Stimulated activated naive CD8-positive, alpha-beta T cell treated with anti-CD3 and anti-CD28 coated beads, Interleukin-15, amount 100 ng/mL, for 72 hours (primary cell): ENCODE data around the gene KCNQ1.
A peak's percentile ranks its signal among the peaks of the same experiment; 100 is the strongest.

Experiments
- ATAC-seq: fragments of 150-1000 bp; cut with Tn5 transposase; 2 replicates; pipeline ENCODE4 v1.10.0; 2021; ENCODE audit warnings: mild to moderate bottlenecking, moderate library complexity
- DNase-seq, 2 donors: peaks; one replicate each; pipeline ENCODE4 v3.0.0; 2021 to 2022
- H3K27ac Mint-ChIP-seq, 2 donors: one replicate each; pipeline ENCODE4 v1.8.0; 2022; ENCODE audit warnings: mild to moderate bottlenecking in 2 of 2, mixed read lengths in 2 of 2, moderate library complexity in 2 of 2
- H3K27me3 Mint-ChIP-seq: one replicate; pipeline ENCODE4 v1.8.0; 2022; ENCODE audit warnings: mixed read lengths
- H3K4me1 Mint-ChIP-seq: one replicate; pipeline ENCODE4 v1.8.0; 2022; ENCODE audit warnings: mild to moderate bottlenecking, mixed read lengths
- H3K4me3 Mint-ChIP-seq, 2 donors: one replicate each; pipeline ENCODE4 v1.8.0; 2022; ENCODE audit warnings: mild to moderate bottlenecking in 2 of 2, mixed read lengths in 2 of 2, moderate library complexity in 1 of 2
- H3K9me3 Mint-ChIP-seq, 2 donors: one replicate each; pipeline ENCODE4 v1.8.0; 2022; ENCODE audit warnings: mixed read lengths in 2 of 2

Gene KCNQ1

DNA sequence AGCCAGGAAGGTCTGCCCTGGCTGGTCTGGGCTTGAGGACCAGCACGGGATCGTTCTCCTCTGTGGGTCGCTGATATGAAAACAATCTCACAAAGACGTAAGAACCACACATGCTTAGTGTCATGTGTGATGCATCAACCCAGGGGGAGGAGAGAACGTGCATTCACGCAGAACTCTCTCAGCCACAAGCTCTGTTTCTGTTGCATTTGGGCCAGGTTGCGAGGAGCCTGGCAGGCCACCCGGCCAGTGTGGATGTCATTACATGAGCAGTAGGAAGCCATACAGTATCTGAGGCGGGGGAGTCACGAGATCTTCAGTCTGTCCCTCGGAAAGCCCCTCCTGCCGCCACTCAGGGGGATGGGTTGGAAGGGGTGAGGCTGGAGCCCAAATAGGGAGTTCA is 308.1 kb downstream of the KCNQ1 start:
- Mint-ChIP-seq H3K27me3 (no peaks in the 10 kb centered on the region), H3K9me3 (peaks cover 0 to 15% of the 10 kb centered on the region in 2 donors), H3K4me3 (no peak overlapping the region), H3K4me1 (no peaks in the 10 kb centered on the region), H3K27ac (no peak overlapping the region)
- ATAC-seq (no peak), DNase-seq (no peak)

DNA sequence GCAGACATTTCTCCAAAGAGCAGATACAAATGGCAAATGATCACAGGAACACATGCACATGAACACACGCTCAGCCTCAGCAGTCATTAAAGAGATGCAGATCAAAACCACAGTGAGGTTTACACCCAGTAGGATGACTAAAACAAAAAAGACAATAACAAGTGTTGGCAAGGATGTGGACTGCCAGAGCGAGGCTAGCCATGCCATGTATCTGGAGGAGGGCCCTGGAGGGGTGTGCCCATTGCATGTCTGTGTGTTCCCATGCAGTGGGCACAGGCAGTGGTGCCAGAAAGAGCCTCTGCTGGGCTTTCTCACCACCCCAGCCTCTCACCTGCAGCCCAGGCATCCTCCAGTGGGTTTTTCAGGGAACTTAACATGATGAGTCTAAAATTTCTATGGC is 309.2 kb downstream of the KCNQ1 start:
- Mint-ChIP-seq H3K27ac (no peak overlapping the region), H3K9me3 (peaks cover 0 to 15% of the 10 kb centered on the region in 2 donors)
- ATAC-seq: no peak

DNA sequence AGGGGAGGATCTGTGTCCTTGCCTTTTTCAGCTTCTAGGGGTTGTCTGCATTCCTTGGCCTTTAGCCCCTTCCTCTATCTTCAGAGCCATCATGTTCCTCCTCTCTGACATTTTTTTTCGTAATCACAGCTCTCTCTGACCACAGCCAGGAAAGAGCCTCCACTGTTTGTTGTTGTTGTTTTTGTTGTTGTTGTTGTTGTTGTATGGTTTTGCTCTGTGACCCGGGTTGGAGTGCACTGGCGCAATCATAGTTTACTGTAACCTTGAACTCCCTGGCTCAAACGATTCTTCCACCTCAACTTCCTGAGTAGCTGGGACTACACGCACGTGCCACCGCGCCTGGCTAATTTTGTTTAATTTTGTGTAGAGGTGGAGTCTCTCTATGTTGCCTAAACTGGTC is 310.3 kb downstream of the KCNQ1 start:
- Mint-ChIP-seq H3K4me3 (no peak overlapping the region), H3K9me3 (peaks cover 0 to 15% of the 10 kb centered on the region in 2 donors), H3K4me1 (no peaks in the 10 kb centered on the region), H3K27ac (no peak overlapping the region), H3K27me3 (no peaks in the 10 kb centered on the region)
- DNase-seq (no peak), ATAC-seq (no peak)

More for the DNA sequence above, 309.2 kb downstream of the KCNQ1 start:
- Mint-ChIP-seq H3K4me3 (no peak overlapping the region), H3K27me3 (no peaks in the 10 kb centered on the region), H3K4me1 (no peaks in the 10 kb centered on the region)
- DNase-seq: no peak

DNA sequence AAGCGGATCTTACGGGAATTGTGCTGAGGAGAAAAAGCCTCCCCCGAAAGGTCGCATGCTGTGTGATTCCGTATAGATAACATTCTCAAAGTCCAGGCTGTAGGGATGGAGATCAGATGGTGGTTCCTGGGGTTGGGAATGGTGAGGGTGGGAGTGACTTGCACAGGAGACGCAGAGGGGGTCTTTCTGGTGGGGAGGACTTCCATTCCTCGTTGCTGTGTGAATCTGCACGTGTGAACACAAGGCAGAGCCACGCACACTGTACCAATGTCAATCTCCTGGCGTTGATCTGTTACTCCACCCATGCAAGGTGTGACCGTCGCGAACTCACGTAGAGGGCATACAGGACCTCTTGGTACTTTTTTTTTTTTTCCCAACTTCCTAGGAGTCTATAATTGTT is 313.9 kb downstream of the KCNQ1 start:
- Mint-ChIP-seq H3K9me3 (peaks cover 0 to 10% of the 10 kb centered on the region in 2 donors), H3K27me3 (no peaks in the 10 kb centered on the region), H3K4me3 (no peak overlapping the region), H3K27ac (no peak overlapping the region), H3K4me1 (no peaks in the 10 kb centered on the region)
- ATAC-seq (no peak), DNase-seq (peak in 1 of 2 donors; percentile 2)

DNA sequence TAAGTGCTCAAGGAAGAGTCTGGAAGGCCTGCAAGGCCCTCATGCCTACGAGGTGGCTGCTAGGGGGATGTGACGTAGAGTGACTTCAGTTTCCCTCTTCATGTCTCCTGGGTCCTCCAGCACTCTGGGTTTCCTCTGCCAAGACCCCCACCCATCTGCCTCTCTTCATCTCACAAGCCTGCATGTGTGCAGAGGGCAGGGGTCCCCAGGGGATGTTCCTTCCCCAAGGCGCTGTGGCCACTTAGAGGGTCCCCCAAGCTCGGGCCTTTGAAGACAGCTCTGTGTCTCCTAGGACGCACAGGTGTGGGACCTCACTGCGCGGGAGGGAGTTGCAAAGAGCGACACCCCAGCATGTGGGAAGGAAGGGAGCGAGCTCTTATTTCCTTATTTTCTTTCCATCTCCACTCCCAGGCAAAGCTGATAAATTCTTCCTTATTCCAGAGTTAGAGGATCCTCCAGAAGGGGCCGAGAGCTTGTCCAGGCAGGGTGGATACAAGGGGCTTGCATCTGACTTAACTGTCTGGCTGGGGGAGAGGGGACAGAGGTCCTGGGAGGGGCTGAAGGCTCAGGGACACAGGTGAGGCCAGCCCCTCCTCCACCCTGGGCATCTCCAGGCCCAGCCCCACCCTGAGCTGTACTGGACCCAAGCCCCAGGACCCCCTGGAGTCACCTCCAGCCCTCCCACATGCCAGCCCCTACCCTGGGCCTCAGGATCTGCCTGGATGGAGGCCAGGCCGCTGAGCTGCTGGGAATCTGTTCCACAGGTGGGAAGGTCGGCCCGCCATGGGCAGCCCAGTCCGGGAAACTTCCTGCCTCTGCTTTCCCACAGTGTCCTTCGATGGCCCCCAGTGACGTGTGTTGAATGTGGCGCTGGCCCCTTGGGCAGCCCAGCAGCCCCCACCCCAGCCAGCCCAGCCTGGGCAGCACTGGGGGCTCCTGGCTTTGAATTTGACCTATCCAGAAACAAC is 314.7 kb downstream of the KCNQ1 start:
- peak in 1 of 2 donors; percentile 4 for DNase-seq

DNA sequence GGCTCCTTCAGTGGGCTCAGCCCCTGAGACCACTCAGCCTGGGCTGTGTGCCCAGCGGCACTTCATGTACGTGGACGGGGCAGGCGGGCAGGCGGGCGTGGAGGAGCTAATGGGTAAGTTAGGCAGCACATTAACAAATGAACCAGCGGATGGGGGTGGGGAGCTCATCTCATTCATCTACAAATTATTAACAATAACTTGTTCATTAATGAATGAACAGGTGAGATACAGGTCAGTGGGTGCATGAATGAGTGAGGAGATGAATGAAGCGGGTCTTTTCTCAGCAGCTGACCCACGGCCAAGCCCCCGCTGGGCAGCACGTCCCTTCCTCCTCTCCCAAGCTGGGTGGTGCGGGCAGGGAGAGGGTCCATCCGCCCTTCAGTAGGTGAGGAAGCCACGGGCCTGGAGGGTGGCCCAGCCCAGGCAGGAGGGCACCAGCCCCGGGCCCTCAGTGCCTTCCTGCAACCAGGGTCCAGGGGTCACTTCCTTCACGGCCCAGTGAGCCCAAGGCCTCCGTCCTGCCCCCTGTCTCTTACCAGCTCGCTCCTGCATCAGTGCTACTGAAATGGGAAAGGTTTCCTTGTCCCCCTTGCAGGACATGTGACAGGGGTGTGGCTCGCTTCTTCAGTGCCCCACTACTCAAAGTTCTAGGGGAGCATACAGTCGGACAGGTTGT is 315.5 kb downstream of the KCNQ1 start:
- Mint-ChIP-seq H3K27ac (no peak overlapping the region), H3K4me1 (no peaks in the 10 kb centered on the region), H3K27me3 (no peaks in the 10 kb centered on the region), H3K4me3 (no peak overlapping the region), H3K9me3 (peaks cover 0 to 1% of the 10 kb centered on the region in 2 donors)
- ATAC-seq: no peak
- peak in 1 of 2 donors; percentile 2 for DNase-seq

More for the DNA sequence above, 314.7 kb downstream of the KCNQ1 start:
- ATAC-seq: no peak
- no peak overlapping the region for H3K4me3 Mint-ChIP-seq
- H3K9me3 Mint-ChIP-seq: peaks cover 0 to 7% of the 10 kb centered on the region in 2 donors
- no peaks in the 10 kb centered on the region for H3K4me1 Mint-ChIP-seq
- no peak overlapping the region for H3K27ac Mint-ChIP-seq
- H3K27me3 Mint-ChIP-seq: no peaks in the 10 kb centered on the region

DNA sequence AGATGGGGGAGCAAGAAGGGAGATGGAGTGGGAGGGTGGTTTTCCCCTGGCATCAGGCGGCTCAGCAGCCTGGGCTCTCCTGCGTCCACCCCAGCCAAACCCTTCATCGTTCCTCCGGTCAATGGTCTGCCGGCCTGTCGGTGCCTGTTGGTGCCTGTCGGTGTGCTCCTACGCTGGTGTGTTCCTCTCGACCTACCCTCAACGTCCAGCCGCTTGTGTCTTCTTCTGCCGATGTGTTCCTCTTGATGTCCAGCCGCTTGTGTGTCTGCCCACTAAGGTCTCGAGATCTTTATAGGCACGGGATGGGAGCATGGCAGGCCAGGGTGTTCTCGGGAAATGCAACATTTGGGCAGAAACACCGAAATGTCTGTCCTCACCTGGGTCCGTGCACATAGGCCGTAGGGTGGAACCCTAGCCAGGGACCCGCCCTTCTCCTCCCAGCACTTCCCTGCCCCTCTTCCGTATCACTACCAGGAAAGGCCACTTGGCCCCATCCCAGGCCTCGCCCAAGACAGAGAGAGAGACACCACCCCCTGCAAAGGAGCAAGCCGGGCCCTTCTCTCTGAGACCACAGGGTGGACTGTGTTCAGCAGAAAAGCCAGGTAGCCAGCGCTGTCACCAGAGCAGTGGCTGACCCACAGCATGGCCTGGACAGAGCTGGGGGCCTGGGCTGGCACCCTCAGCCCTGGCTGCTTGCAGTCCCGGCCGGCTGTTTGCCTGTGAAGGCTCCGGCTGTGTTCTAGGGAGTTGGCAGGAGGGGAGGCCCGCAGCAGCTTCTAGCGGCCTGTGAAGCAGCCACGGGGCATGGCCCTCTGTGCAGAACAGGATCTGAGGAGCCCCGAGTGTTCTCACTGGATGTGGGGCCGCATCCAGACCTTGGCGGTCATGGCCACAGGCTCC is 316.6 kb downstream of the KCNQ1 start:
- peak in 1 of 2 donors; percentile 8 for DNase-seq
- Mint-ChIP-seq H3K27ac (no peak overlapping the region), H3K4me3 (no peak overlapping the region), H3K4me1 (no peaks in the 10 kb centered on the region), H3K27me3 (no peaks in the 10 kb centered on the region), H3K9me3 (no peaks in the 10 kb centered on the region)
- ATAC-seq: no peak

DNA sequence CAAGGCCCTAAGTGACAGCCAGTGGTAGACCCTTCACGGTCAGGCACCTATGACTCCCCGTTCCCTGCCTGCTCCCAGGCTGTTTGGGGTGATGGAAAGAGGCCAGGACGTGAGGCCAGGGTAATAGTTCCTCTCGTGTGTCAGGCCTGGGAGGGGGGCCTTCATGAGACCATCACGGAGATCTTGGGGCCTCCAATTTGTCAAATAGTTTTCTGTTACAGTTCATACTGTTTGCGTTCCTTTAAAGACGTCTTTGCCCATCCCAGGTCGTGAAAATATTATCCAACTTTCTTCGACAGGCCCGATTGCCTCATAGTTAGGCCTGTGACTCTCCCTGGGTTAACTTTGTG is 317.2 kb downstream of the KCNQ1 start:
- H3K27me3 Mint-ChIP-seq: no peaks in the 10 kb centered on the region
- no peaks in the 10 kb centered on the region for H3K4me1 Mint-ChIP-seq
- H3K9me3 Mint-ChIP-seq: no peaks in the 10 kb centered on the region
- H3K27ac Mint-ChIP-seq: no peak overlapping the region
- DNase-seq: no peak
- no peak for ATAC-seq
- H3K4me3 Mint-ChIP-seq: no peak overlapping the region

DNA sequence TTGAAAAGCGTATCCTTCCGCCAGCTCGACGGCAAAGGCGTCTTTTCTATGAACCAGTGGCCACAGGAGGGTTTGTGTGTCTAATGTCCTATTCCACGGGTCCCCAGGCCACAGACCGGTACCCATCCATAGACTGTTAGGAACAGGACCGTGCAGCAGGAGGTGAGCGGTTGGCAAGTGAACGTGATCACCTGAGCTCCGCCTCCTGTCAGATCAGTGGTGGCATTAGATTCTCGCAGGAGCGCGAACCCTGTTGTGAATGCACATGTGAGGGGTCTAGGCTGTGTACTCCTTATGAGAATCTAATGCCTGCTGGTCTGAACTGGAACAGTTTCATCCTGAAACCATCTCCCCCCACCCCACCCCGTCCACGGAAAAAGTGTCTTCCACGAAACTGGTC is 317.6 kb downstream of the KCNQ1 start:
- H3K4me1 Mint-ChIP-seq: no peaks in the 10 kb centered on the region
- no peak overlapping the region for H3K27ac Mint-ChIP-seq

DNA sequence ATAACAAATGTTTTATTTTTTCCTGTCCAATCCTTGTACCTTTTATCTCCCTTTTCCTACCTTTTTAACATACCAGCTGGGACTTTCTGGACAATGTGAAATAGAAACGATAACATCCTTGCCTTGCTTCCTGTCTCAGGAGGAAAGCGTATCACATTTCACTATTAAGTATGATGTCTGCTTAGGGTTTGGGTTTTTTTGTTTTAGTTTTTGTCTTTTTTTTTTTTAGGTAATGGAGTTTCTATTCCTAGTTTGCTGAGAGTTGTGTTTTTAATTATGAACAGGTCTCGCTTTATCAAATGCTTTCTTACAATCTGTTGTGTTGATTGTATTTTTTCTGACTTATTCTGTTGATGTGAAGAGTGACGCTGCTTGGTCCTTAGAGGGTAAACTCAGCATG is 319.2 kb downstream of the KCNQ1 start:
- ATAC-seq (no peak), DNase-seq (no peak)
- Mint-ChIP-seq H3K9me3 (no peaks in the 10 kb centered on the region), H3K4me3 (no peak overlapping the region), H3K4me1 (peaks cover 5% of the 10 kb centered on the region), H3K27me3 (no peaks in the 10 kb centered on the region), H3K27ac (no peak overlapping the region)

More for the DNA sequence above, 317.6 kb downstream of the KCNQ1 start:
- H3K4me3 Mint-ChIP-seq: no peak overlapping the region
- DNase-seq: no peak
- H3K9me3 Mint-ChIP-seq: no peaks in the 10 kb centered on the region
- H3K27me3 Mint-ChIP-seq: no peaks in the 10 kb centered on the region
- no peak for ATAC-seq

DNA sequence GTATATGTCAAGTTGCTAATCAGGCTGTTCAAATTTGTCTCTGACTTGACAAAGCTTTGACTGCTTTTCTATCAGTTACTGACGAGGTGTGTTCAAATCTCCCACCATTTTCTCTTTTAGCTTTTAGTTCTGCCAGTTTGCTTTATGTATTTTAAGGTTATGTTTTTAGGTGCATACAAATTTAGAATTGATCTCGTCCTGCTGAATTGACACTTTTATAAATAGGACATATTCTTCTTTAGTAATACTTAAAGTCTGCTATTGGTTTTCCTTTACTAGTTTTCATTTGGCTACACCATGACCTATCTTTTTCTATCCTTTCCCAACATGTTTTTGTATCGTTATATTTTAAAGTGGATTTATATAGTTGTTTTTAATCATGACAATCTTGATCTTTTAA is 320.7 kb downstream of the KCNQ1 start:
- no peak overlapping the region for H3K27ac Mint-ChIP-seq
- ATAC-seq: no peak
- DNase-seq: no peak
- H3K27me3 Mint-ChIP-seq: no peaks in the 10 kb centered on the region
- H3K4me1 Mint-ChIP-seq: peaks cover 5% of the 10 kb centered on the region
- H3K9me3 Mint-ChIP-seq: no peaks in the 10 kb centered on the region
- no peak overlapping the region for H3K4me3 Mint-ChIP-seq

DNA sequence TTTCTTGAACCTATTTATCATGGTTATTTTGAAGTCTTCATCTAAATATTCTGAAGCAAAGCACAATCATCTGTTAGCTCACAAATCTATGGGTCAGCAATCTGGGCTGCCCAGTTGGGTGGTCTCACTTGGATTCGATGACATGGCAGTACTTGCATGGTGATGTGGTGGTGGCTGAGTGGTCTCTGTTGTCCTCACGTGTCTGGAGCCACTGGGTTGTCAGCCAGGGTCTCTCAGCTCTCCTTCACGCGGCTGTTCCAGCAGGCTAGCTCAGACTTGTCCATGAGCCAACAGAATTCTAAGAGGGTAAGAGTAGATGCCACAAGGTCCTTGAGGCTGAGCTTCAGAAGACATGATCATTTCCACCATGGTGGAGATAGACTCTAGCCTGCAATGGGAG is 321.4 kb downstream of the KCNQ1 start:
- H3K9me3 Mint-ChIP-seq: no peaks in the 10 kb centered on the region

DNA sequence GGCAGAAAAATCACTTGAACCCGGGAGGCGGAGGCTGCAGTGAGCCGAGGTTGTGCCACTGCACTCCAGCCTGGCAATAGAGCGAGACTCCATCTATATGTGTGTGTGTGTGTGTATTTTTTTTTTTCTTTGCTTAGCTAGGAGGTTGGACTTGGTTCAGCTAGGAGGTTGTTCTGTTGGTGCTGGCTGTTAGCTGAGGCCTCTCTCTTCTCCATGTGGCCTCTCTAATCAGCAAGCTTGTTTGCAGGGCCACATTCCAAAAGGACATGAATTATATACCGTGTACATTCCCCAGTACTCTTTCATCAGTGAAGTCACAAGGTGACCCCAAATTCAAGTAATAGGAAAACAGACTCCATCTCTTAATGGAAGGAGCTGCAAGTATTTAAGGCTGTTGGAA is 322.3 kb downstream of the KCNQ1 start:
- H3K4me1 Mint-ChIP-seq: peaks cover 7% of the 10 kb centered on the region
- no peak overlapping the region for H3K4me3 Mint-ChIP-seq
- no peak overlapping the region for H3K27ac Mint-ChIP-seq
- DNase-seq (no peak), ATAC-seq (no peak)
- H3K9me3 Mint-ChIP-seq: no peaks in the 10 kb centered on the region
- H3K27me3 Mint-ChIP-seq: no peaks in the 10 kb centered on the region

More for the DNA sequence above, 321.4 kb downstream of the KCNQ1 start:
- H3K4me3 Mint-ChIP-seq: no peak overlapping the region
- peaks cover 5% of the 10 kb centered on the region for H3K4me1 Mint-ChIP-seq
- H3K27ac Mint-ChIP-seq: no peak overlapping the region
- H3K27me3 Mint-ChIP-seq: no peaks in the 10 kb centered on the region
- DNase-seq: no peak
- ATAC-seq: no peak

DNA sequence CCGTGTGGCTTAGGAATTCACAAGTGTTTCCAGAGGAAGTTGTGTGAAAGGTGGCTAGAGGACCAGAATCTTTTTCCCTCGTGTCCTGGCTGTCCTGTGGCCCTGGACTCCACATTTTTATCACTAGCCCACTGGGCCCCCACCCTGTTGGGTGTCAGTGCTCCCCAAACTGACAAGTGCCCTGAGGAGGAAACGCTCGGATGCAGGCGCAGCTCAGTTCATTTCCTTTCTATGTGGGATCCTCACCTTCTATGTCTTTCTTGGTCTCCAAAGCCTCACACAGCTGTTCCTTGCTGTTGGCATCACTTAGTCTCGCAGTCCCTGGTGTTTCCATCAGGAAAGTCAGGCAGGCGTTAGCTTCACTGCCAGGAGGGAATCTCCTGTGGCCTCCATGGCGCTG is 323.0 kb downstream of the KCNQ1 start:
- DNase-seq (no peak), ATAC-seq (no peak)
- H3K9me3 Mint-ChIP-seq: no peaks in the 10 kb centered on the region
- H3K4me1 Mint-ChIP-seq: peaks cover 15% of the 10 kb centered on the region
- H3K27ac Mint-ChIP-seq: no peak overlapping the region
- no peak overlapping the region for H3K4me3 Mint-ChIP-seq
- H3K27me3 Mint-ChIP-seq: no peaks in the 10 kb centered on the region
